ENCODE data around the gene MRPL27.
A peak's percentile ranks its signal among the peaks of the same experiment; 100 is the strongest.

Gene MRPL27

GRCh38 chr17:50330151-50330775 lies 42.7 kb downstream of the MRPL27 start (continued):
- no peak for TF ChIP-seq ZNF362 (tag by site-specific recombination; IDR thresholded peaks at IDR 0.05)
- no peak for TF ChIP-seq ZNF184 (tag by site-specific recombination; IDR thresholded peaks at IDR 0.05)

- Histone ChIP-seq H3K9me3 (ENCODE audit: control insufficient read depth, insufficient read depth, low read depth, low read length) (no peaks in the 10 kb centered on the region), H3K4me3 (ENCODE audit: low read depth, low read length) (no peak overlapping the region), H3K4me1 (ENCODE audit: control insufficient read depth, insufficient read depth, low read length) (no peaks in the 10 kb centered on the region), H3K36me3 (ENCODE audit: control insufficient read depth in 2 of 2, insufficient read depth in 1 of 2, low read length in 2 of 2) (no peaks in the 10 kb centered on the region), H3K27ac (ENCODE audit: extremely low read depth, low read depth, low read length) (no peak overlapping the region)
- TF ChIP-seq EGR2 (tag by site-specific recombination; IDR thresholded peaks at IDR 0.05; ENCODE audit: low read depth) (0 out of 2 replicates have a peak, but pooled peaks have one; percentile 22), ZNF335 (tag by site-specific recombination; conservative IDR thresholded peaks at IDR 0.05) (no peak)
- CTCF ChIA-PET, result interaction anchor here (1.0 kb wide), 1 partner anchor 10 kb away, joined by 3 read pairs; no protein-coding TSS in a partner anchor
- POLR2A ChIA-PET, result no interaction called here
Measured at GRCh38 chr17:50329716-50330115, 43.3 kb downstream of the MRPL27 start.

- Histone ChIP-seq H3K4me1 (ENCODE audit: control insufficient read depth, insufficient read depth, low read length) (no peaks in the 10 kb centered on the region), H3K36me3 (ENCODE audit: control insufficient read depth in 2 of 2, insufficient read depth in 1 of 2, low read length in 2 of 2) (no peaks in the 10 kb centered on the region), H3K27ac (ENCODE audit: extremely low read depth, low read depth, low read length) (no peak overlapping the region), H3K9me3 (ENCODE audit: control insufficient read depth, insufficient read depth, low read depth, low read length) (no peaks in the 10 kb centered on the region), H3K4me3 (ENCODE audit: low read depth, low read length) (no peak overlapping the region)
- TF ChIP-seq TSHZ1 (tag by site-specific recombination; IDR thresholded peaks at IDR 0.05; ENCODE audit: borderline replicate concordance) (no peak), ZFHX2 (tag by site-specific recombination; conservative IDR thresholded peaks at IDR 0.05) (no peak), ZNF341 (tag by site-specific recombination; IDR thresholded peaks at IDR 0.05; ENCODE audit: low read depth) (no peak), REST (tag by site-specific recombination; IDR thresholded peaks at IDR 0.05) (no peak), ZNF18 (tag by site-specific recombination; IDR thresholded peaks at IDR 0.05) (0 out of 2 replicates have a peak, but pooled peaks have one; percentile 55)
- POLR2A ChIA-PET, result no interaction called here
- CTCF ChIA-PET, result interaction anchor here (0.6 to 1.0 kb wide), 3 partner anchors 9 to 121 kb away, joined by 3 to 5 read pairs (median 3); no protein-coding TSS in a partner anchor
Measured at GRCh38 chr17:50328363-50329325, 44.3 kb downstream of the MRPL27 start.
